ENCODE measurements around the gene KNTC1.
"Not testable (repeated sequence)": the region's sequence is repeated elsewhere in the genome, so short reads cannot be mapped to it uniquely, and the experiment has no call there.

Gene KNTC1

GRCh38 chr12:122653291-122653690, 126.2 kb downstream of the KNTC1 start:
- not testable (repeated sequence) for DNase-seq

- no peak for DNase-seq
Observed at GRCh38 chr12:122656298-122656697, 129.2 kb downstream of the KNTC1 start.

- no peak for DNase-seq
Observed at GRCh38 chr12:122659579-122659978, 132.5 kb downstream of the KNTC1 start.

GRCh38 chr12:122661246-122661645, 134.2 kb downstream of the KNTC1 start:
- no peak for DNase-seq

- DNase-seq: no peak
Observed at GRCh38 chr12:122661938-122662337, 134.9 kb downstream of the KNTC1 start.

- DNase-seq: no peak
Observed at GRCh38 chr12:122665349-122665748, 138.3 kb downstream of the KNTC1 start.

- DNase-seq: no peak
Observed at GRCh38 chr12:122665759-122666158, 138.7 kb downstream of the KNTC1 start.

GRCh38 chr12:122668268-122668667, 141.2 kb downstream of the KNTC1 start:
- DNase-seq: no peak

GRCh38 chr12:122669397-122670070, 142.5 kb downstream of the KNTC1 start:
- DNase-seq: no peak

GRCh38 chr12:122672515-122672914, 145.5 kb downstream of the KNTC1 start:
- no peak for DNase-seq
